WTC11 (cell line): ENCODE results near the gene ANK2. TPM values are rescaled to one million over a fixed set of nuclear protein-coding genes. Genes with fewer than 3 reads are reported as not detected.

Experiments used
- ATAC-seq: fragments of 200-7000 bp; cut with Tn5 transposase; 2 replicates; pipeline ENCODE4 v1.10.0; 2021; ENCODE audit warnings: mild to moderate bottlenecking, moderate library complexity
- CTCF ChIA-PET: fragments of 300-600 bp; sonication (Branson Sonifier 250); formaldehyde crosslinking; loops from one replicate; lab custom pipeline; 2021; ENCODE audit warnings: antibody characterized with exemption; lab: Charles Lee
- POLR2A ChIA-PET: fragments of 350-600 bp; sonication (Branson Sonifier 250); formaldehyde crosslinking; loops from one replicate; lab custom pipeline; 2021; ENCODE audit warnings: antibody characterized with exemption; lab: Charles Lee
- DNase-seq: peaks from one replicate; pipeline ENCODE4 v3.0.0; 2021; ENCODE audit warnings: low spot score
- H3K27ac Mint-ChIP-seq: 2 replicates; pipeline ENCODE4 v1.8.0; 2021; ENCODE audit warnings: mixed read lengths
- H3K27me3 Mint-ChIP-seq: 2 replicates; pipeline ENCODE4 v1.8.0; 2021; ENCODE audit warnings: low read depth, mild to moderate bottlenecking, moderate library complexity, mixed read lengths
- H3K36me3 Mint-ChIP-seq: 2 replicates; pipeline ENCODE4 v1.8.0; 2021; ENCODE audit warnings: mixed read lengths
- H3K4me1 Mint-ChIP-seq: 2 replicates; pipeline ENCODE4 v1.8.0; 2022; ENCODE audit warnings: mixed read lengths
- H3K4me3 Mint-ChIP-seq: 2 replicates; pipeline ENCODE4 v1.8.0; 2021; ENCODE audit warnings: mild to moderate bottlenecking, moderate library complexity, mixed read lengths
- H3K9me3 Mint-ChIP-seq: 2 replicates; pipeline ENCODE4 v1.8.0; 2021; ENCODE audit warnings: mixed read lengths
- CREB1 ChIP-seq: sonication (generic); formaldehyde crosslinking; IDR thresholded peaks from 2 replicates; pipeline ENCODE4 v1.8.0; 2023; ENCODE audit warnings: mild to moderate bottlenecking, missing genetic modification reagents
- ETV6 ChIP-seq: sonication (generic); formaldehyde crosslinking; IDR thresholded peaks from 2 replicates; pipeline ENCODE4 v1.8.1; 2022; ENCODE audit warnings: mild to moderate bottlenecking, missing genetic modification reagents
- FOXJ3 ChIP-seq: sonication (generic); formaldehyde crosslinking; IDR thresholded peaks from 2 replicates; pipeline ENCODE4 v1.9.0; 2021; ENCODE audit warnings: missing genetic modification reagents, mild to moderate bottlenecking, borderline replicate concordance
- GTF2I ChIP-seq: fragments of 250-450 bp; sonication (Bioruptor Pico); conservative IDR thresholded peaks from 2 replicates; pipeline ENCODE4 v1.4.0; 2021; ENCODE audit warnings: mild to moderate bottlenecking
- JAZF1 ChIP-seq: fragments of 250-450 bp; sonication (Bioruptor Pico); IDR thresholded peaks from 2 replicates; pipeline ENCODE4 v1.9.0; 2021; ENCODE audit warnings: moderate library complexity, mild to moderate bottlenecking, inconsistent platforms
- NR2C2 ChIP-seq: sonication (generic); formaldehyde crosslinking; IDR thresholded peaks from 2 replicates; pipeline ENCODE4 v1.8.0; 2022; ENCODE audit warnings: mild to moderate bottlenecking, missing genetic modification reagents
- PRRX2 ChIP-seq: fragments of 250-450 bp; sonication (Bioruptor Pico); IDR thresholded peaks from 2 replicates; pipeline ENCODE4 v1.8.0; 2021; ENCODE audit warnings: mild to moderate bottlenecking
- RELA ChIP-seq: sonication (generic); formaldehyde crosslinking; IDR thresholded peaks from 2 replicates; pipeline ENCODE4 v1.8.1; 2022; ENCODE audit warnings: missing genetic modification reagents, mild to moderate bottlenecking, borderline replicate concordance
- SOX15 ChIP-seq: fragments of 250-450 bp; sonication (Bioruptor Pico); IDR thresholded peaks from 2 replicates; pipeline ENCODE4 v1.9.0; 2021; ENCODE audit warnings: mild to moderate bottlenecking
- TEAD1 ChIP-seq: sonication (generic); formaldehyde crosslinking; IDR thresholded peaks from 2 replicates; pipeline ENCODE4 v1.8.0; 2022; ENCODE audit warnings: mild to moderate bottlenecking, missing genetic modification reagents
- ZNF263 ChIP-seq: sonication (generic); formaldehyde crosslinking; IDR thresholded peaks from 2 replicates; pipeline ENCODE4 v1.8.1; 2022; ENCODE audit warnings: low read depth, mild to moderate bottlenecking, moderate library complexity, missing genetic modification reagents
- total RNA-seq: library from RNA; stranded (reverse); gene quantifications from 3 replicates; pipeline ENCODE4 v1.2.3, GENCODE V29; 2021
- TF ChIP-seq, protein P1 (sequence below): sonication (generic); formaldehyde crosslinking; IDR thresholded peaks from 2 replicates; pipeline ENCODE4 v1.8.1; 2023; ENCODE audit warnings: mild to moderate bottlenecking, missing genetic modification reagents, moderate library complexity
- TF ChIP-seq, protein P2 (sequence below): sonication (generic); formaldehyde crosslinking; IDR thresholded peaks from 2 replicates; pipeline ENCODE4 v1.8.0; 2022; ENCODE audit warnings: mild to moderate bottlenecking, missing genetic modification reagents
- TF ChIP-seq, protein P3 (sequence below): sonication (generic); formaldehyde crosslinking; IDR thresholded peaks from 2 replicates; pipeline ENCODE4 v1.8.0; 2022; ENCODE audit warnings: missing genetic modification reagents
- TF ChIP-seq, protein P4 (sequence below): sonication (generic); formaldehyde crosslinking; IDR thresholded peaks from 2 replicates; pipeline ENCODE4 v1.8.1; 2022; ENCODE audit warnings: low read depth, missing genetic modification reagents, borderline replicate concordance
- TF ChIP-seq, protein P5 (sequence below): sonication (generic); formaldehyde crosslinking; IDR thresholded peaks from 2 replicates; pipeline ENCODE4 v1.8.1; 2022; ENCODE audit warnings: mild to moderate bottlenecking, missing genetic modification reagents, moderate library complexity, borderline replicate concordance
- TF ChIP-seq, protein P6 (sequence below): sonication (generic); formaldehyde crosslinking; IDR thresholded peaks from 2 replicates; pipeline ENCODE4 v1.8.0; 2023; ENCODE audit warnings: missing genetic modification reagents, mild to moderate bottlenecking, borderline replicate concordance
- TF ChIP-seq, protein P7 (sequence below): fragments of 200-600 bp; IDR thresholded peaks from 2 replicates; pipeline ENCODE4 v1.8.0; 2022; ENCODE audit warnings: antibody characterized with exemption

Gene ANK2
- total RNA-seq, 1 experiment from 2014 or later: 27.9 TPM

DNA sequence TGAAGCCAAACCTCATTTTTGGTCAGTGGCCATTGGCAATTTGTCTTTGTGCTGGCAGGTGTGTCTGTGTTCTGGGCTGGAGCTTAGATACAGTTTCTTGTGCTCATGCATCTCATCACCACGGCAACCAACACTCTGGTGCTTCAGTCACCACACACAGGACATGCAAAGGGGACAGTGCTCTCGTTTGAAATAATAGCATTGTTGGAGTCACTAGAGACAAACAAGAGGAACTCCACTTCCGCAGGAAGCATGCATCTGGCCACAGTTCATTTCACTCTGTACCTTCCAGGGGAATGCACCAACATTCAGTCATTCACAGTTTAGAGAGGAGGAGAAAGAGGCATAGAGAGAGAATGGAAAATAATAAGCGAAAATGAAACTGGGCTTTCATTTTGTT is 267.4 kb downstream of the ANK2 start:
- Mint-ChIP-seq H3K27me3 (no peaks in the 10 kb centered on the region), H3K27ac (peak overlapping the region; percentile 9; the same call in 1 of the 2 replicates), H3K9me3 (no peaks in the 10 kb centered on the region), H3K4me1 (peaks cover 6% of the 10 kb centered on the region), H3K36me3 (no peaks in the 10 kb centered on the region), H3K4me3 (no peak overlapping the region)
- DNase-seq: no peak
- no peak for ATAC-seq
- TF ChIP-seq, protein P1, sequence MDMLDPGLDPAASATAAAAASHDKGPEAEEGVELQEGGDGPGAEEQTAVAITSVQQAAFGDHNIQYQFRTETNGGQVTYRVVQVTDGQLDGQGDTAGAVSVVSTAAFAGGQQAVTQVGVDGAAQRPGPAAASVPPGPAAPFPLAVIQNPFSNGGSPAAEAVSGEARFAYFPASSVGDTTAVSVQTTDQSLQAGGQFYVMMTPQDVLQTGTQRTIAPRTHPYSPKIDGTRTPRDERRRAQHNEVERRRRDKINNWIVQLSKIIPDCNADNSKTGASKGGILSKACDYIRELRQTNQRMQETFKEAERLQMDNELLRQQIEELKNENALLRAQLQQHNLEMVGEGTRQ (CRISPR knock-in tag): no peak
- TF ChIP-seq CREB1 (CRISPR knock-in tag) (no peak), TEAD1 (CRISPR knock-in tag) (no peak), NR2C2 (CRISPR knock-in tag) (no peak), SOX15 (CRISPR knock-in tag) (no peak), ZNF263 (CRISPR knock-in tag) (no peak), GTF2I (CRISPR knock-in tag) (no peak)
- TF ChIP-seq, protein P2, sequence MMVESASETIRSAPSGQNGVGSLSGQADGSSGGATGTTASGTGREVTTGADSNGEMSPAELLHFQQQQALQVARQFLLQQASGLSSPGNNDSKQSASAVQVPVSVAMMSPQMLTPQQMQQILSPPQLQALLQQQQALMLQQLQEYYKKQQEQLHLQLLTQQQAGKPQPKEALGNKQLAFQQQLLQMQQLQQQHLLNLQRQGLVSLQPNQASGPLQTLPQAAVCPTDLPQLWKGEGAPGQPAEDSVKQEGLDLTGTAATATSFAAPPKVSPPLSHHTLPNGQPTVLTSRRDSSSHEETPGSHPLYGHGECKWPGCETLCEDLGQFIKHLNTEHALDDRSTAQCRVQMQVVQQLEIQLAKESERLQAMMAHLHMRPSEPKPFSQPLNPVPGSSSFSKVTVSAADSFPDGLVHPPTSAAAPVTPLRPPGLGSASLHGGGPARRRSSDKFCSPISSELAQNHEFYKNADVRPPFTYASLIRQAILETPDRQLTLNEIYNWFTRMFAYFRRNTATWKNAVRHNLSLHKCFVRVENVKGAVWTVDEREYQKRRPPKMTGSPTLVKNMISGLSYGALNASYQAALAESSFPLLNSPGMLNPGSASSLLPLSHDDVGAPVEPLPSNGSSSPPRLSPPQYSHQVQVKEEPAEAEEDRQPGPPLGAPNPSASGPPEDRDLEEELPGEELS (CRISPR knock-in tag): no peak
- TF ChIP-seq, protein P3, sequence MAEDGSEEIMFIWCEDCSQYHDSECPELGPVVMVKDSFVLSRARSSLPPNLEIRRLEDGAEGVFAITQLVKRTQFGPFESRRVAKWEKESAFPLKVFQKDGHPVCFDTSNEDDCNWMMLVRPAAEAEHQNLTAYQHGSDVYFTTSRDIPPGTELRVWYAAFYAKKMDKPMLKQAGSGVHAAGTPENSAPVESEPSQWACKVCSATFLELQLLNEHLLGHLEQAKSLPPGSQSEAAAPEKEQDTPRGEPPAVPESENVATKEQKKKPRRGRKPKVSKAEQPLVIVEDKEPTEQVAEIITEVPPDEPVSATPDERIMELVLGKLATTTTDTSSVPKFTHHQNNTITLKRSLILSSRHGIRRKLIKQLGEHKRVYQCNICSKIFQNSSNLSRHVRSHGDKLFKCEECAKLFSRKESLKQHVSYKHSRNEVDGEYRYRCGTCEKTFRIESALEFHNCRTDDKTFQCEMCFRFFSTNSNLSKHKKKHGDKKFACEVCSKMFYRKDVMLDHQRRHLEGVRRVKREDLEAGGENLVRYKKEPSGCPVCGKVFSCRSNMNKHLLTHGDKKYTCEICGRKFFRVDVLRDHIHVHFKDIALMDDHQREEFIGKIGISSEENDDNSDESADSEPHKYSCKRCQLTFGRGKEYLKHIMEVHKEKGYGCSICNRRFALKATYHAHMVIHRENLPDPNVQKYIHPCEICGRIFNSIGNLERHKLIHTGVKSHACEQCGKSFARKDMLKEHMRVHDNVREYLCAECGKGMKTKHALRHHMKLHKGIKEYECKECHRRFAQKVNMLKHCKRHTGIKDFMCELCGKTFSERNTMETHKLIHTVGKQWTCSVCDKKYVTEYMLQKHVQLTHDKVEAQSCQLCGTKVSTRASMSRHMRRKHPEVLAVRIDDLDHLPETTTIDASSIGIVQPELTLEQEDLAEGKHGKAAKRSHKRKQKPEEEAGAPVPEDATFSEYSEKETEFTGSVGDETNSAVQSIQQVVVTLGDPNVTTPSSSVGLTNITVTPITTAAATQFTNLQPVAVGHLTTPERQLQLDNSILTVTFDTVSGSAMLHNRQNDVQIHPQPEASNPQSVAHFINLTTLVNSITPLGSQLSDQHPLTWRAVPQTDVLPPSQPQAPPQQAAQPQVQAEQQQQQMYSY (CRISPR knock-in tag): no peak
- TF ChIP-seq, protein P4, sequence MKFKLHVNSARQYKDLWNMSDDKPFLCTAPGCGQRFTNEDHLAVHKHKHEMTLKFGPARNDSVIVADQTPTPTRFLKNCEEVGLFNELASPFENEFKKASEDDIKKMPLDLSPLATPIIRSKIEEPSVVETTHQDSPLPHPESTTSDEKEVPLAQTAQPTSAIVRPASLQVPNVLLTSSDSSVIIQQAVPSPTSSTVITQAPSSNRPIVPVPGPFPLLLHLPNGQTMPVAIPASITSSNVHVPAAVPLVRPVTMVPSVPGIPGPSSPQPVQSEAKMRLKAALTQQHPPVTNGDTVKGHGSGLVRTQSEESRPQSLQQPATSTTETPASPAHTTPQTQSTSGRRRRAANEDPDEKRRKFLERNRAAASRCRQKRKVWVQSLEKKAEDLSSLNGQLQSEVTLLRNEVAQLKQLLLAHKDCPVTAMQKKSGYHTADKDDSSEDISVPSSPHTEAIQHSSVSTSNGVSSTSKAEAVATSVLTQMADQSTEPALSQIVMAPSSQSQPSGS (CRISPR knock-in tag): no peak
- TF ChIP-seq, protein P5, sequence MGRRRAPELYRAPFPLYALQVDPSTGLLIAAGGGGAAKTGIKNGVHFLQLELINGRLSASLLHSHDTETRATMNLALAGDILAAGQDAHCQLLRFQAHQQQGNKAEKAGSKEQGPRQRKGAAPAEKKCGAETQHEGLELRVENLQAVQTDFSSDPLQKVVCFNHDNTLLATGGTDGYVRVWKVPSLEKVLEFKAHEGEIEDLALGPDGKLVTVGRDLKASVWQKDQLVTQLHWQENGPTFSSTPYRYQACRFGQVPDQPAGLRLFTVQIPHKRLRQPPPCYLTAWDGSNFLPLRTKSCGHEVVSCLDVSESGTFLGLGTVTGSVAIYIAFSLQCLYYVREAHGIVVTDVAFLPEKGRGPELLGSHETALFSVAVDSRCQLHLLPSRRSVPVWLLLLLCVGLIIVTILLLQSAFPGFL (CRISPR knock-in tag): no peak
- CTCF ChIA-PET: no interaction called here
- POLR2A ChIA-PET: no interaction called here

DNA sequence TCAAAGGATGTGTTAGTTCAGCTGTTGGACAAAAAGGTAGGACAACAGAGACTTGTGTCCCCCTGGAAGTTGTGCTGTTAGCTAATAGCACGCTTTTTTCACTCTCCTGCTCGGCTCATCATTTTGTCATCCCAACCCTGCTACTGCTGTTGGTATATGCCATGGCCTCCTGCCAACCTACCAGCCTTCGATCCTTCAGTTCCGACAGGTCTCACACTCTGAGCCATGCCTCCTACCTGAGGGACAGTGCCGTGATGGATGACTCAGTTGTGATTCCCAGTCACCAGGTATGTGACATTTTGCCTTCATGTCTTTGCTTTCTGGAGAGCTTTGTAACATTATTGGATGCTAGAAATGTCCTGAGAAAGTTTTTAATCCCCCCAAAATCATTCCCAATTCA is 268.1 kb downstream of the ANK2 start:
- H3K27ac Mint-ChIP-seq: peak overlapping the region; percentile 29; the same call in 1 of the 2 replicates
- no peak overlapping the region for H3K4me3 Mint-ChIP-seq
- DNase-seq (no peak), ATAC-seq (no peak)
- CTCF ChIA-PET: interaction anchor here (0.6 to 1.0 kb wide), 2 partner anchors 14 to 29 kb away, joined by 3 read pairs; no protein-coding TSS in a partner anchor
- H3K36me3 Mint-ChIP-seq: no peaks in the 10 kb centered on the region
- H3K27me3 Mint-ChIP-seq: no peaks in the 10 kb centered on the region
- POLR2A ChIA-PET: no interaction called here
- H3K4me1 Mint-ChIP-seq: peaks cover 3% of the 10 kb centered on the region
- H3K9me3 Mint-ChIP-seq: no peaks in the 10 kb centered on the region
- TF ChIP-seq PRRX2 (CRISPR knock-in tag) (no peak), FOXJ3 (no peak), RELA (CRISPR knock-in tag) (no peak), JAZF1 (CRISPR knock-in tag) (no peak), NR2C2 (CRISPR knock-in tag) (no peak), ETV6 (CRISPR knock-in tag) (no peak)
- TF ChIP-seq, protein P6, sequence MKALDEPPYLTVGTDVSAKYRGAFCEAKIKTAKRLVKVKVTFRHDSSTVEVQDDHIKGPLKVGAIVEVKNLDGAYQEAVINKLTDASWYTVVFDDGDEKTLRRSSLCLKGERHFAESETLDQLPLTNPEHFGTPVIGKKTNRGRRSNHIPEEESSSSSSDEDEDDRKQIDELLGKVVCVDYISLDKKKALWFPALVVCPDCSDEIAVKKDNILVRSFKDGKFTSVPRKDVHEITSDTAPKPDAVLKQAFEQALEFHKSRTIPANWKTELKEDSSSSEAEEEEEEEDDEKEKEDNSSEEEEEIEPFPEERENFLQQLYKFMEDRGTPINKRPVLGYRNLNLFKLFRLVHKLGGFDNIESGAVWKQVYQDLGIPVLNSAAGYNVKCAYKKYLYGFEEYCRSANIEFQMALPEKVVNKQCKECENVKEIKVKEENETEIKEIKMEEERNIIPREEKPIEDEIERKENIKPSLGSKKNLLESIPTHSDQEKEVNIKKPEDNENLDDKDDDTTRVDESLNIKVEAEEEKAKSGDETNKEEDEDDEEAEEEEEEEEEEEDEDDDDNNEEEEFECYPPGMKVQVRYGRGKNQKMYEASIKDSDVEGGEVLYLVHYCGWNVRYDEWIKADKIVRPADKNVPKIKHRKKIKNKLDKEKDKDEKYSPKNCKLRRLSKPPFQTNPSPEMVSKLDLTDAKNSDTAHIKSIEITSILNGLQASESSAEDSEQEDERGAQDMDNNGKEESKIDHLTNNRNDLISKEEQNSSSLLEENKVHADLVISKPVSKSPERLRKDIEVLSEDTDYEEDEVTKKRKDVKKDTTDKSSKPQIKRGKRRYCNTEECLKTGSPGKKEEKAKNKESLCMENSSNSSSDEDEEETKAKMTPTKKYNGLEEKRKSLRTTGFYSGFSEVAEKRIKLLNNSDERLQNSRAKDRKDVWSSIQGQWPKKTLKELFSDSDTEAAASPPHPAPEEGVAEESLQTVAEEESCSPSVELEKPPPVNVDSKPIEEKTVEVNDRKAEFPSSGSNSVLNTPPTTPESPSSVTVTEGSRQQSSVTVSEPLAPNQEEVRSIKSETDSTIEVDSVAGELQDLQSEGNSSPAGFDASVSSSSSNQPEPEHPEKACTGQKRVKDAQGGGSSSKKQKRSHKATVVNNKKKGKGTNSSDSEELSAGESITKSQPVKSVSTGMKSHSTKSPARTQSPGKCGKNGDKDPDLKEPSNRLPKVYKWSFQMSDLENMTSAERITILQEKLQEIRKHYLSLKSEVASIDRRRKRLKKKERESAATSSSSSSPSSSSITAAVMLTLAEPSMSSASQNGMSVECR (CRISPR knock-in tag): no peak
- TF ChIP-seq, protein P7, sequence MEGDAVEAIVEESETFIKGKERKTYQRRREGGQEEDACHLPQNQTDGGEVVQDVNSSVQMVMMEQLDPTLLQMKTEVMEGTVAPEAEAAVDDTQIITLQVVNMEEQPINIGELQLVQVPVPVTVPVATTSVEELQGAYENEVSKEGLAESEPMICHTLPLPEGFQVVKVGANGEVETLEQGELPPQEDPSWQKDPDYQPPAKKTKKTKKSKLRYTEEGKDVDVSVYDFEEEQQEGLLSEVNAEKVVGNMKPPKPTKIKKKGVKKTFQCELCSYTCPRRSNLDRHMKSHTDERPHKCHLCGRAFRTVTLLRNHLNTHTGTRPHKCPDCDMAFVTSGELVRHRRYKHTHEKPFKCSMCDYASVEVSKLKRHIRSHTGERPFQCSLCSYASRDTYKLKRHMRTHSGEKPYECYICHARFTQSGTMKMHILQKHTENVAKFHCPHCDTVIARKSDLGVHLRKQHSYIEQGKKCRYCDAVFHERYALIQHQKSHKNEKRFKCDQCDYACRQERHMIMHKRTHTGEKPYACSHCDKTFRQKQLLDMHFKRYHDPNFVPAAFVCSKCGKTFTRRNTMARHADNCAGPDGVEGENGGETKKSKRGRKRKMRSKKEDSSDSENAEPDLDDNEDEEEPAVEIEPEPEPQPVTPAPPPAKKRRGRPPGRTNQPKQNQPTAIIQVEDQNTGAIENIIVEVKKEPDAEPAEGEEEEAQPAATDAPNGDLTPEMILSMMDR: no peak
